WTC11 (cell line): ENCODE measurements around the gene ZNF277. TPM values are rescaled to one million over a fixed set of nuclear protein-coding genes. Genes with fewer than 3 reads are reported as not detected.

Experiments used
- ATAC-seq: fragments of 200-7000 bp; cut with Tn5 transposase; 2 replicates; pipeline ENCODE4 v1.10.0; 2021; ENCODE audit warnings: mild to moderate bottlenecking, moderate library complexity
- CTCF ChIA-PET: fragments of 300-600 bp; sonication (Branson Sonifier 250); formaldehyde crosslinking; loops from one replicate; lab custom pipeline; 2021; ENCODE audit warnings: antibody characterized with exemption; lab: Charles Lee
- POLR2A ChIA-PET: fragments of 350-600 bp; sonication (Branson Sonifier 250); formaldehyde crosslinking; loops from one replicate; lab custom pipeline; 2021; ENCODE audit warnings: antibody characterized with exemption; lab: Charles Lee
- DNase-seq: peaks from one replicate; pipeline ENCODE4 v3.0.0; 2021; ENCODE audit warnings: low spot score
- H3K27ac Mint-ChIP-seq: 2 replicates; pipeline ENCODE4 v1.8.0; 2021; ENCODE audit warnings: mixed read lengths
- H3K27me3 Mint-ChIP-seq: 2 replicates; pipeline ENCODE4 v1.8.0; 2021; ENCODE audit warnings: low read depth, mild to moderate bottlenecking, moderate library complexity, mixed read lengths
- H3K36me3 Mint-ChIP-seq: 2 replicates; pipeline ENCODE4 v1.8.0; 2021; ENCODE audit warnings: mixed read lengths
- H3K4me1 Mint-ChIP-seq: 2 replicates; pipeline ENCODE4 v1.8.0; 2022; ENCODE audit warnings: mixed read lengths
- H3K4me3 Mint-ChIP-seq: 2 replicates; pipeline ENCODE4 v1.8.0; 2021; ENCODE audit warnings: mild to moderate bottlenecking, moderate library complexity, mixed read lengths
- H3K9me3 Mint-ChIP-seq: 2 replicates; pipeline ENCODE4 v1.8.0; 2021; ENCODE audit warnings: mixed read lengths
- GABPB1 ChIP-seq: sonication (generic); formaldehyde crosslinking; IDR thresholded peaks from 2 replicates; pipeline ENCODE4 v1.8.1; 2023; ENCODE audit warnings: mild to moderate bottlenecking, missing genetic modification reagents
- MXD4 ChIP-seq: fragments of 250-450 bp; sonication (Bioruptor Pico); IDR thresholded peaks from 2 replicates; pipeline ENCODE4 v1.8.0; 2021; ENCODE audit warnings: mild to moderate bottlenecking, moderate library complexity, borderline replicate concordance
- OVOL2 ChIP-seq: fragments of 250-450 bp; sonication (Bioruptor Pico); IDR thresholded peaks from 2 replicates; pipeline ENCODE4 v1.9.0; 2021; ENCODE audit warnings: mild to moderate bottlenecking, borderline replicate concordance
- SOX15 ChIP-seq: fragments of 250-450 bp; sonication (Bioruptor Pico); IDR thresholded peaks from 2 replicates; pipeline ENCODE4 v1.9.0; 2021; ENCODE audit warnings: mild to moderate bottlenecking
- ZNF232 ChIP-seq: sonication (generic); formaldehyde crosslinking; IDR thresholded peaks from 2 replicates; pipeline ENCODE4 v1.8.0; 2022; ENCODE audit warnings: mild to moderate bottlenecking, missing genetic modification reagents
- ZNF317 ChIP-seq: sonication (generic); formaldehyde crosslinking; IDR thresholded peaks from 2 replicates; pipeline ENCODE4 v1.8.1; 2023; ENCODE audit warnings: low read depth, mild to moderate bottlenecking, moderate library complexity, missing genetic modification reagents, borderline replicate concordance
- ZNF423 ChIP-seq: fragments of 250-450 bp; sonication (Bioruptor Pico); IDR thresholded peaks from 2 replicates; pipeline ENCODE4 v2.1.2; 2022; ENCODE audit warnings: mild to moderate bottlenecking, moderate library complexity
- ZNF671 ChIP-seq: fragments of 250-450 bp; sonication (Bioruptor Pico); IDR thresholded peaks from 2 replicates; pipeline ENCODE4 v1.8.0; 2021; ENCODE audit warnings: mild to moderate bottlenecking
- total RNA-seq: library from RNA; stranded (reverse); gene quantifications from 3 replicates; pipeline ENCODE4 v1.2.3, GENCODE V29; 2021
- TF ChIP-seq, protein P1 (sequence below): sonication (generic); formaldehyde crosslinking; IDR thresholded peaks from 2 replicates; pipeline ENCODE4 v1.8.0; 2023; ENCODE audit warnings: missing genetic modification reagents, mild to moderate bottlenecking, borderline replicate concordance
- TF ChIP-seq, protein P2 (sequence below): sonication (generic); formaldehyde crosslinking; IDR thresholded peaks from 2 replicates; pipeline ENCODE4 v1.8.1; 2023; ENCODE audit warnings: mild to moderate bottlenecking, moderate library complexity, missing genetic modification reagents
- TF ChIP-seq, protein P3 (sequence below): sonication (generic); formaldehyde crosslinking; IDR thresholded peaks from 2 replicates; pipeline ENCODE4 v1.8.0; 2023; ENCODE audit warnings: missing genetic modification reagents
- TF ChIP-seq, protein P4 (sequence below): fragments of 250-450 bp; sonication (Bioruptor Pico); IDR thresholded peaks from 2 replicates; pipeline ENCODE4 v1.9.0; 2021; ENCODE audit warnings: mild to moderate bottlenecking
- TF ChIP-seq, protein P5 (sequence below): fragments of 200-600 bp; IDR thresholded peaks from 2 replicates; pipeline ENCODE4 v1.8.0; 2022; ENCODE audit warnings: antibody characterized with exemption
- TF ChIP-seq, protein P6 (sequence below): sonication (generic); formaldehyde crosslinking; IDR thresholded peaks from 2 replicates; pipeline ENCODE4 v1.8.1; 2023; ENCODE audit warnings: mild to moderate bottlenecking, missing genetic modification reagents

ZNF277 gene
- total RNA-seq, 1 experiment from 2014 or later: 22.5 TPM

DNA sequence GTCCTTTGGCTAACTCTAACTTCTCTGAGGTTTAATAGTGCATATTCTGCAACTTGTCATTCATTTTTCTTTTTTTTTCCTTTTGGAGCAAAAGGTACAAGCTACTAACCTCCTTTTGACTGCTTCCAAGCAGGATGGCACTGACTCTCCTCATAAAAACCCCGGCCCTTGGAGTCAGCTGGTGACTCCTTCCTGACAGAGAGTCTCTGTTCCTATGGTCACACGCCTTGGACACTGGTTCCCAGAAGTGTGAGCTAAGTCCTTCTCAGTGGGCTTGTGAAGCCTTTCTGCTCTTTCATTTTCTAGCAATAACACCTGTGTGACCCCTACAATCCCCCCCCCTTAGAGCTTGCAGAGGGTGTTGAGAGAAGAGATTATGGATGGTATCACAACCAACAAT, 22.0 kb upstream of the ZNF277 start (continued):
- TF ChIP-seq, protein P1, sequence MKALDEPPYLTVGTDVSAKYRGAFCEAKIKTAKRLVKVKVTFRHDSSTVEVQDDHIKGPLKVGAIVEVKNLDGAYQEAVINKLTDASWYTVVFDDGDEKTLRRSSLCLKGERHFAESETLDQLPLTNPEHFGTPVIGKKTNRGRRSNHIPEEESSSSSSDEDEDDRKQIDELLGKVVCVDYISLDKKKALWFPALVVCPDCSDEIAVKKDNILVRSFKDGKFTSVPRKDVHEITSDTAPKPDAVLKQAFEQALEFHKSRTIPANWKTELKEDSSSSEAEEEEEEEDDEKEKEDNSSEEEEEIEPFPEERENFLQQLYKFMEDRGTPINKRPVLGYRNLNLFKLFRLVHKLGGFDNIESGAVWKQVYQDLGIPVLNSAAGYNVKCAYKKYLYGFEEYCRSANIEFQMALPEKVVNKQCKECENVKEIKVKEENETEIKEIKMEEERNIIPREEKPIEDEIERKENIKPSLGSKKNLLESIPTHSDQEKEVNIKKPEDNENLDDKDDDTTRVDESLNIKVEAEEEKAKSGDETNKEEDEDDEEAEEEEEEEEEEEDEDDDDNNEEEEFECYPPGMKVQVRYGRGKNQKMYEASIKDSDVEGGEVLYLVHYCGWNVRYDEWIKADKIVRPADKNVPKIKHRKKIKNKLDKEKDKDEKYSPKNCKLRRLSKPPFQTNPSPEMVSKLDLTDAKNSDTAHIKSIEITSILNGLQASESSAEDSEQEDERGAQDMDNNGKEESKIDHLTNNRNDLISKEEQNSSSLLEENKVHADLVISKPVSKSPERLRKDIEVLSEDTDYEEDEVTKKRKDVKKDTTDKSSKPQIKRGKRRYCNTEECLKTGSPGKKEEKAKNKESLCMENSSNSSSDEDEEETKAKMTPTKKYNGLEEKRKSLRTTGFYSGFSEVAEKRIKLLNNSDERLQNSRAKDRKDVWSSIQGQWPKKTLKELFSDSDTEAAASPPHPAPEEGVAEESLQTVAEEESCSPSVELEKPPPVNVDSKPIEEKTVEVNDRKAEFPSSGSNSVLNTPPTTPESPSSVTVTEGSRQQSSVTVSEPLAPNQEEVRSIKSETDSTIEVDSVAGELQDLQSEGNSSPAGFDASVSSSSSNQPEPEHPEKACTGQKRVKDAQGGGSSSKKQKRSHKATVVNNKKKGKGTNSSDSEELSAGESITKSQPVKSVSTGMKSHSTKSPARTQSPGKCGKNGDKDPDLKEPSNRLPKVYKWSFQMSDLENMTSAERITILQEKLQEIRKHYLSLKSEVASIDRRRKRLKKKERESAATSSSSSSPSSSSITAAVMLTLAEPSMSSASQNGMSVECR (CRISPR knock-in tag): no peak
- no peak for TF ChIP-seq SOX15 (CRISPR knock-in tag)
- TF ChIP-seq, protein P2, sequence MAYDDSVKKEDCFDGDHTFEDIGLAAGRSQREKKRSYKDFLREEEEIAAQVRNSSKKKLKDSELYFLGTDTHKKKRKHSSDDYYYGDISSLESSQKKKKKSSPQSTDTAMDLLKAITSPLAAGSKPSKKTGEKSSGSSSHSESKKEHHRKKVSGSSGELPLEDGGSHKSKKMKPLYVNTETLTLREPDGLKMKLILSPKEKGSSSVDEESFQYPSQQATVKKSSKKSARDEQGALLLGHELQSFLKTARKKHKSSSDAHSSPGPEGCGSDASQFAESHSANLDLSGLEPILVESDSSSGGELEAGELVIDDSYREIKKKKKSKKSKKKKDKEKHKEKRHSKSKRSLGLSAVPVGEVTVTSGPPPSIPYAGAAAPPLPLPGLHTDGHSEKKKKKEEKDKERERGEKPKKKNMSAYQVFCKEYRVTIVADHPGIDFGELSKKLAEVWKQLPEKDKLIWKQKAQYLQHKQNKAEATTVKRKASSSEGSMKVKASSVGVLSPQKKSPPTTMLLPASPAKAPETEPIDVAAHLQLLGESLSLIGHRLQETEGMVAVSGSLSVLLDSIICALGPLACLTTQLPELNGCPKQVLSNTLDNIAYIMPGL (CRISPR knock-in tag): no peak
- no peak for TF ChIP-seq ZNF423 (CRISPR knock-in tag)
- TF ChIP-seq, protein P3, sequence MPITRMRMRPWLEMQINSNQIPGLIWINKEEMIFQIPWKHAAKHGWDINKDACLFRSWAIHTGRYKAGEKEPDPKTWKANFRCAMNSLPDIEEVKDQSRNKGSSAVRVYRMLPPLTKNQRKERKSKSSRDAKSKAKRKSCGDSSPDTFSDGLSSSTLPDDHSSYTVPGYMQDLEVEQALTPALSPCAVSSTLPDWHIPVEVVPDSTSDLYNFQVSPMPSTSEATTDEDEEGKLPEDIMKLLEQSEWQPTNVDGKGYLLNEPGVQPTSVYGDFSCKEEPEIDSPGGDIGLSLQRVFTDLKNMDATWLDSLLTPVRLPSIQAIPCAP (CRISPR knock-in tag): no peak
- TF ChIP-seq, protein P4, sequence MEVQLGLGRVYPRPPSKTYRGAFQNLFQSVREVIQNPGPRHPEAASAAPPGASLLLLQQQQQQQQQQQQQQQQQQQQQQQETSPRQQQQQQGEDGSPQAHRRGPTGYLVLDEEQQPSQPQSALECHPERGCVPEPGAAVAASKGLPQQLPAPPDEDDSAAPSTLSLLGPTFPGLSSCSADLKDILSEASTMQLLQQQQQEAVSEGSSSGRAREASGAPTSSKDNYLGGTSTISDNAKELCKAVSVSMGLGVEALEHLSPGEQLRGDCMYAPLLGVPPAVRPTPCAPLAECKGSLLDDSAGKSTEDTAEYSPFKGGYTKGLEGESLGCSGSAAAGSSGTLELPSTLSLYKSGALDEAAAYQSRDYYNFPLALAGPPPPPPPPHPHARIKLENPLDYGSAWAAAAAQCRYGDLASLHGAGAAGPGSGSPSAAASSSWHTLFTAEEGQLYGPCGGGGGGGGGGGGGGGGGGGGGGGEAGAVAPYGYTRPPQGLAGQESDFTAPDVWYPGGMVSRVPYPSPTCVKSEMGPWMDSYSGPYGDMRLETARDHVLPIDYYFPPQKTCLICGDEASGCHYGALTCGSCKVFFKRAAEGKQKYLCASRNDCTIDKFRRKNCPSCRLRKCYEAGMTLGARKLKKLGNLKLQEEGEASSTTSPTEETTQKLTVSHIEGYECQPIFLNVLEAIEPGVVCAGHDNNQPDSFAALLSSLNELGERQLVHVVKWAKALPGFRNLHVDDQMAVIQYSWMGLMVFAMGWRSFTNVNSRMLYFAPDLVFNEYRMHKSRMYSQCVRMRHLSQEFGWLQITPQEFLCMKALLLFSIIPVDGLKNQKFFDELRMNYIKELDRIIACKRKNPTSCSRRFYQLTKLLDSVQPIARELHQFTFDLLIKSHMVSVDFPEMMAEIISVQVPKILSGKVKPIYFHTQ (CRISPR knock-in tag): no peak
- no peak for TF ChIP-seq ZNF232 (CRISPR knock-in tag)
- TF ChIP-seq ZNF671 (CRISPR knock-in tag): no peak
- TF ChIP-seq, protein P5, sequence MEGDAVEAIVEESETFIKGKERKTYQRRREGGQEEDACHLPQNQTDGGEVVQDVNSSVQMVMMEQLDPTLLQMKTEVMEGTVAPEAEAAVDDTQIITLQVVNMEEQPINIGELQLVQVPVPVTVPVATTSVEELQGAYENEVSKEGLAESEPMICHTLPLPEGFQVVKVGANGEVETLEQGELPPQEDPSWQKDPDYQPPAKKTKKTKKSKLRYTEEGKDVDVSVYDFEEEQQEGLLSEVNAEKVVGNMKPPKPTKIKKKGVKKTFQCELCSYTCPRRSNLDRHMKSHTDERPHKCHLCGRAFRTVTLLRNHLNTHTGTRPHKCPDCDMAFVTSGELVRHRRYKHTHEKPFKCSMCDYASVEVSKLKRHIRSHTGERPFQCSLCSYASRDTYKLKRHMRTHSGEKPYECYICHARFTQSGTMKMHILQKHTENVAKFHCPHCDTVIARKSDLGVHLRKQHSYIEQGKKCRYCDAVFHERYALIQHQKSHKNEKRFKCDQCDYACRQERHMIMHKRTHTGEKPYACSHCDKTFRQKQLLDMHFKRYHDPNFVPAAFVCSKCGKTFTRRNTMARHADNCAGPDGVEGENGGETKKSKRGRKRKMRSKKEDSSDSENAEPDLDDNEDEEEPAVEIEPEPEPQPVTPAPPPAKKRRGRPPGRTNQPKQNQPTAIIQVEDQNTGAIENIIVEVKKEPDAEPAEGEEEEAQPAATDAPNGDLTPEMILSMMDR: no peak

DNA sequence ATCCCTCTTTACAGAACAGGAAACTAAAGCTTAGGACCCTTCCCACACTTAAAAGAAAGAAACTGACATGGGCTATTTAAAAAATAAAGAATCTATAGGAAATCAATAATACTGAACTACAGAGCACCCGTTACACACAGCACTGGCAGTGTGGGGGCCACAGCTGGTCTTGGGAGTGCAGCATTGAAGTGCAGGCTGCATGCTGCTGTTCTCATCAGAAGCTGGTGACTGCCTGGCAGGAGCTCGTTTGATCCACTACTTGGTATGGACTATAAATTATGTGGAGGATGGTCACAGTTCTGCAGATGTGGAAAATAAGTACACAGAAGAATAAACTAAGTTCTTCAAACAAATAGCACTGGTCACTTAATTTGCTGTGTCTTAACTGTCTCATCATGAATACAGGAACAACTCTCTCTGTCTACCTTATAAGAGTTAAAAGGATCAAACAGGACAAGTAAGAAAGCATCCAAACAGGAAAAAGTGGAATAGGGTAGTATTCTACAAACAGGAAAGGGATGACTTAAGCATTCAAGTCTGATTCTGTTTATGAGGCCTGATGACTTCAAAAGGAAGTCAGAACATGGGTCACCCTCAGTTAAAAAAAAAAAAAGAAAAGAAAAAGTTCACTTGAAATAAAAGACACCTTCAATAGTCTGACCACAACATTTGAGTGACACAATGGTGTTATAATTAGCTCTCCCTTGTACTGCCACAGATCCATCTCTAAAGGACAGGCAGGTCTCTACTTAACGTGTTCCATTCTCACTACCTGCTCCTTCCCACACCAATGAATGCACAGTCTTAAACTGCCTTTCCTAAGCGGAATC, 21.3 kb upstream of the ZNF277 start:
- Mint-ChIP-seq H3K4me1 (peaks cover 9% of the 10 kb centered on the region), H3K36me3 (no peaks in the 10 kb centered on the region), H3K27ac (no peak overlapping the region; the same call in 1 of the 2 replicates)
- ATAC-seq: no peak
- CTCF ChIA-PET: no interaction called here
- TF ChIP-seq OVOL2: no peak
- no peak for TF ChIP-seq GABPB1 (CRISPR knock-in tag)
- TF ChIP-seq, protein P6, sequence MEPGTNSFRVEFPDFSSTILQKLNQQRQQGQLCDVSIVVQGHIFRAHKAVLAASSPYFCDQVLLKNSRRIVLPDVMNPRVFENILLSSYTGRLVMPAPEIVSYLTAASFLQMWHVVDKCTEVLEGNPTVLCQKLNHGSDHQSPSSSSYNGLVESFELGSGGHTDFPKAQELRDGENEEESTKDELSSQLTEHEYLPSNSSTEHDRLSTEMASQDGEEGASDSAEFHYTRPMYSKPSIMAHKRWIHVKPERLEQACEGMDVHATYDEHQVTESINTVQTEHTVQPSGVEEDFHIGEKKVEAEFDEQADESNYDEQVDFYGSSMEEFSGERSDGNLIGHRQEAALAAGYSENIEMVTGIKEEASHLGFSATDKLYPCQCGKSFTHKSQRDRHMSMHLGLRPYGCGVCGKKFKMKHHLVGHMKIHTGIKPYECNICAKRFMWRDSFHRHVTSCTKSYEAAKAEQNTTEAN (CRISPR knock-in tag): no peak
- no peak for TF ChIP-seq MXD4 (CRISPR knock-in tag)
- TF ChIP-seq ZNF317 (CRISPR knock-in tag): no peak
- TF ChIP-seq, all 79 proteins: peak for 0
- no peak overlapping the region for H3K4me3 Mint-ChIP-seq
- no peaks in the 10 kb centered on the region for H3K9me3 Mint-ChIP-seq
- H3K27me3 Mint-ChIP-seq: no peaks in the 10 kb centered on the region
- DNase-seq: no peak
- POLR2A ChIA-PET: no interaction called here
